ENCODE data around the gene PARD3. TPM values are rescaled to one million over a fixed set of nuclear protein-coding genes. Genes with fewer than 3 reads are reported as not detected.
A peak's percentile ranks its signal among the peaks of the same experiment; 100 is the strongest.

Gene PARD3
- total RNA-seq (ENCODE audit: low replicate concordance), result 55.3 and 58.7 TPM in 2 replicates

- Histone ChIP-seq H3K36me3 (no peaks in the 10 kb centered on the region), H3K9me3 (ENCODE audit: low read depth) (no peaks in the 10 kb centered on the region), H2AFZ (replicated peaks) (peak within 1 kb of the TSS; percentile 97), H4K20me1 (ENCODE audit: low read depth) (peaks cover 43% of the 10 kb centered on the region), H3K27ac (peak within 1 kb of the TSS; percentile 75), H3K4me3 (peak within 1 kb of the TSS; percentile 98), H3K79me2 (ENCODE audit: low read depth) (peaks cover 40% of the 10 kb centered on the region), H3K27me3 (peaks cover 26% of the 10 kb centered on the region), H3F3A (ENCODE audit: low read depth) (peaks cover 11% of the 10 kb centered on the region), H3K4me1 (peaks cover 21% of the 10 kb centered on the region), H3K9ac (peak within 1 kb of the TSS; percentile 68), H3K4me2 (peak within 1 kb of the TSS; percentile 97)
- peak within 1 kb of the TSS; percentile 54 for H3K27ac Mint-ChIP-seq
- peaks cover 2% of the 10 kb centered on the region for H3K36me3 Mint-ChIP-seq
- no peaks in the 10 kb centered on the region for H3K9me3 Mint-ChIP-seq
- H3K27me3 Mint-ChIP-seq (ENCODE audit: insufficient read depth, low read depth), result peaks cover 4% of the 10 kb centered on the region
- H3K4me3 Mint-ChIP-seq, result peak within 1 kb of the TSS; percentile 96
- no peak for TF ChIP-seq EZH2 (IDR thresholded peaks at IDR 0.05)
- no peak for TF ChIP-seq CTCF (IDR thresholded peaks at IDR 0.05)
- no peak for TF ChIP-seq EZH2phosphoT487 (IDR thresholded peaks at IDR 0.05)
- H3K4me1 Mint-ChIP-seq, result peaks cover 42% of the 10 kb centered on the region
- DNase-seq (ENCODE audit: low spot score), result peak; percentile 90
Observed at GRCh38 chr10:34815185-34816084, at the start of gene PARD3. TSS of gene PARD3 (minus strand) at chr10:34815296. CDS start at chr10:34814995, 301 bp downstream.

- TF ChIP-seq CTCF (IDR thresholded peaks at IDR 0.05), result no peak
- no peak for TF ChIP-seq EZH2 (IDR thresholded peaks at IDR 0.05)
- TF ChIP-seq EZH2phosphoT487 (IDR thresholded peaks at IDR 0.05), result no peak
- Histone ChIP-seq H3K4me1 (peaks cover 15% of the 10 kb centered on the region), H3K4me2 (no peak overlapping the region), H3K9ac (no peak overlapping the region), H3F3A (ENCODE audit: low read depth) (peaks cover 10% of the 10 kb centered on the region), H2AFZ (replicated peaks) (peak overlapping the region; percentile 36), H3K27ac (no peak overlapping the region), H4K20me1 (ENCODE audit: low read depth) (no peaks in the 10 kb centered on the region), H3K36me3 (no peaks in the 10 kb centered on the region), H3K27me3 (no peaks in the 10 kb centered on the region), H3K79me2 (ENCODE audit: low read depth) (no peaks in the 10 kb centered on the region), H3K9me3 (ENCODE audit: low read depth) (no peaks in the 10 kb centered on the region), H3K4me3 (no peak overlapping the region)
- Mint-ChIP-seq H3K4me1 (peaks cover 20% of the 10 kb centered on the region), H3K9me3 (no peaks in the 10 kb centered on the region), H3K27ac (no peak overlapping the region), H3K36me3 (no peaks in the 10 kb centered on the region), H3K4me3 (no peak overlapping the region), H3K27me3 (ENCODE audit: insufficient read depth, low read depth) (peaks cover 6% of the 10 kb centered on the region)
- DNase-seq (ENCODE audit: low spot score), result no peak
Observed at GRCh38 chr10:34864149-34865067, 49.3 kb upstream of the PARD3 start.

DNA sequence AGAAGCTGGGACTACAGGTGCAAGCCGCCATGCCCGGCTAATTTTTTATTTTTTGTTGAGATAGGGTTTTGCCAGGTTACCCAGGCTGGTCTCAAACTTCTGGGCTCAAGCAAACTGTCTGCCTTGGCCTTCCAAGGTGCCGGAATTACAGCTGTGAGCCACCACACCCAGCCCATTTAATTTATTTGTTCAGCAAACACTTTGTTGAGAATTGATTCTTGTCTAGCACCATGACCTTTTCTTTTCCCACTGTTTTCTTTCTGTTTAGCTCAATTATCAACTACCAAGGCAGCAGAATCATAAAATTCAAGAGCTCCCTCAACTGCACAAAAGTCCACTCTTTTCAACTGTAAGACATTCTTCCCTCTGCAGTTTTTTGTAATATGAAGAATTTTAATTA lies 47.8 kb upstream of the PARD3 start:
- H3K9me3 Mint-ChIP-seq, result no peaks in the 10 kb centered on the region
- H3K4me1 ChIP-seq, result peaks cover 15% of the 10 kb centered on the region
- H3K27ac Mint-ChIP-seq, result no peak overlapping the region

More for the DNA sequence above, 47.8 kb upstream of the PARD3 start:
- TF ChIP-seq EZH2phosphoT487 (IDR thresholded peaks at IDR 0.05) (no peak), EZH2 (IDR thresholded peaks at IDR 0.05) (no peak), CTCF (IDR thresholded peaks at IDR 0.05) (no peak)
- Mint-ChIP-seq H3K4me1 (peaks cover 22% of the 10 kb centered on the region), H3K4me3 (no peak overlapping the region), H3K36me3 (no peaks in the 10 kb centered on the region), H3K27me3 (ENCODE audit: insufficient read depth, low read depth) (peaks cover 3% of the 10 kb centered on the region)
- no peaks in the 10 kb centered on the region for H3K36me3 ChIP-seq
- no peak overlapping the region for H3K9ac ChIP-seq
- no peak overlapping the region for H3K27ac ChIP-seq
- H3K4me2 ChIP-seq, result no peak overlapping the region
- peaks cover 10% of the 10 kb centered on the region for H3F3A ChIP-seq (ENCODE audit: low read depth)
- H3K27me3 ChIP-seq, result no peaks in the 10 kb centered on the region
- no peak overlapping the region for H2AFZ ChIP-seq (replicated peaks)
- no peaks in the 10 kb centered on the region for H4K20me1 ChIP-seq (ENCODE audit: low read depth)
- DNase-seq (ENCODE audit: low spot score), result no peak
- no peaks in the 10 kb centered on the region for H3K79me2 ChIP-seq (ENCODE audit: low read depth)
- no peaks in the 10 kb centered on the region for H3K9me3 ChIP-seq (ENCODE audit: low read depth)
- H3K4me3 ChIP-seq, result no peak overlapping the region

Data from neural progenitor cell (in vitro differentiated cells).